GM18867 (cell line): ENCODE measurements around the gene TLR4.

Experiments
- ATAC-seq: cut with Tn5 transposase; IDR thresholded peaks from one replicate; pipeline ENCODE4 v1.9.1; 2021; ENCODE audit warnings: mild to moderate bottlenecking, moderate library complexity; ENCODE audit not compliant: unreplicated experiment

The TLR4 gene

GRCh38 chr9:117714282-117714681 lies 10.1 kb downstream of the TLR4 start:
- no peak for ATAC-seq

- ATAC-seq, result no peak
These were observed 11.3 kb downstream of the TLR4 start for GRCh38 chr9:117715411-117715989.

GRCh38 chr9:117718085-117718484 lies 13.9 kb downstream of the TLR4 start:
- ATAC-seq, result peak; percentile 100

- peak; percentile 2 for ATAC-seq
These were observed 14.5 kb downstream of the TLR4 start for GRCh38 chr9:117718701-117719100.

GRCh38 chr9:117719161-117719920 lies 15.1 kb downstream of the TLR4 start:
- no peak for ATAC-seq

- ATAC-seq, result no peak
These were observed 15.9 kb downstream of the TLR4 start for GRCh38 chr9:117720066-117720465.

- no peak for ATAC-seq
These were observed 16.4 kb downstream of the TLR4 start for GRCh38 chr9:117720555-117720954.

- ATAC-seq, result no peak
These were observed 16.8 kb downstream of the TLR4 start for GRCh38 chr9:117720987-117721386.

- ATAC-seq, result no peak
These were observed 18.0 kb downstream of the TLR4 start for GRCh38 chr9:117722108-117722761.

- ATAC-seq, result no peak
These were observed 19.9 kb downstream of the TLR4 start for GRCh38 chr9:117723986-117724625.

- ATAC-seq, result no peak
These were observed 21.3 kb downstream of the TLR4 start for GRCh38 chr9:117725426-117725887.

- ATAC-seq, result no peak
These were observed 25.2 kb downstream of the TLR4 start for GRCh38 chr9:117729375-117729774.

GRCh38 chr9:117732494-117732893 lies 28.3 kb downstream of the TLR4 start:
- no peak for ATAC-seq

- ATAC-seq, result no peak
These were observed 29.3 kb downstream of the TLR4 start for GRCh38 chr9:117733465-117733864.

GRCh38 chr9:117734082-117734481 lies 29.9 kb downstream of the TLR4 start:
- ATAC-seq, result no peak

GRCh38 chr9:117734523-117735314 lies 30.5 kb downstream of the TLR4 start:
- ATAC-seq, result no peak

GRCh38 chr9:117737721-117738226 lies 33.6 kb downstream of the TLR4 start:
- ATAC-seq, result no peak

GRCh38 chr9:117739206-117739605 lies 35.0 kb downstream of the TLR4 start:
- no peak for ATAC-seq

GRCh38 chr9:117739624-117740347 lies 35.6 kb downstream of the TLR4 start:
- ATAC-seq, result peak; percentile 42

GRCh38 chr9:117742131-117742530 lies 37.9 kb downstream of the TLR4 start:
- ATAC-seq, result no peak
